GM18861 (cell line): ENCODE results near the gene SH2D3A.

Experiments used
- ATAC-seq: cut with Tn5 transposase; IDR thresholded peaks from one replicate; pipeline ENCODE4 v1.9.1; 2021; ENCODE audit not compliant: unreplicated experiment

SH2D3A gene

DNA sequence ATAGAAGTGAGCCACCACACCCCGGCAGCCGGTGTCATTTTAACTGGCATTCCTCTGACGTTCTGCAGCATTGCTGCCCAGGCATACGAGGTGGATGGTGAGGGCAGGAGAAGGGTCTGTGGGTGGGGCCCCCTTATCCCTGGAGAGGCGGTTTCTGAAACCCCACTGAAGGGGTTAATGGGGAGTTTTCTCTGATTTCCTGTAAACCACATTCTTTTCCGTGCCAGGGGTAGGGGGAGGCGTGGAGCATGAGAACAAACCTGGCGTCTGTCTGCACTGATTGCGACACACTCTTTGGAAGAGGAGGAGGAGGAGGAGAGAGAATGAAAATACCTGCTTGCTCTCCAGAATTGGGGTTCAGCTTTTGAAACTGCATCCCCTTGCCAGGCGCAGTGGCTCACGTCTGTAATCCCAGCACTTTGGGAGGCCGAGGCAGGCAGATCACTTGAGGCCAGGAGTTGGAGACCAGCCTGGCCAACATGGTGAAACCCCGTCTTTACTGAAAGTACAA lies 44.1 kb downstream of the SH2D3A start:
- no peak for ATAC-seq

DNA sequence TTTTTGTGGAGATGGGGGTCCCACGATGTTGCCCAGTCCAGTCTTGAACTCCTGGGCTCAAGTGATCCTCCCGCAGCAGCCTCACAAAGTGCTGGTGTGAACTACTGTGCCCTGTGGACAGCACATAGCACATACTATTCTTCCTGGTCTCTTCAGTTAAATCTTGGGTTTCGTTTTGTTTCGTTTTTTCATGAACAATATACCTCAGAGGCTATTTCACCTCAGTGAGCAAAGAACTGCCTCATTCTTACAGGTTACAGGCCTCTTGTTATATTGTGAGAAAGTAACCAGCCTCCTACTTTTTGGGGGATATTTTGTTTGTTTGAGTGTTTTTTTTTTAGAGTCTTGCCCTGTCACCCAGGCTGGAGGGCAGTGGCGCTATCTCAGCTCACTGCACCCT lies 45.5 kb downstream of the SH2D3A start:
- ATAC-seq = no peak

DNA sequence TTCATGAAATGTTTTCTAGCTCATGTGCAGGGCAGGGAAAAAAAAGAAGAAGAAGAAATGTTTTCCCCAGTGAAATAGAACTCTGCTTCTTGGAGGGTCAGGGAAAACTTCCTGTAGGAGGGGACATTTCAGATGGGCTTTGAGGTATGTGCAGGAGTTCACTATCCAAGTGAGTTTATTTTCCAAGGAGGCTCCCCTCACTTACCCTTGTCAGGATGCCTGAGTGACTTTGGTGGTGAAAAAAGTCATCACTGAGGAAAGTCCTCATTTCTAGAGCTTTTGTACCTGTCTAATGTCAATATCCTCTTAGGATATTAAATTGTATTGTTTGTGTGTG lies 46.1 kb downstream of the SH2D3A start:
- no peak for ATAC-seq

DNA sequence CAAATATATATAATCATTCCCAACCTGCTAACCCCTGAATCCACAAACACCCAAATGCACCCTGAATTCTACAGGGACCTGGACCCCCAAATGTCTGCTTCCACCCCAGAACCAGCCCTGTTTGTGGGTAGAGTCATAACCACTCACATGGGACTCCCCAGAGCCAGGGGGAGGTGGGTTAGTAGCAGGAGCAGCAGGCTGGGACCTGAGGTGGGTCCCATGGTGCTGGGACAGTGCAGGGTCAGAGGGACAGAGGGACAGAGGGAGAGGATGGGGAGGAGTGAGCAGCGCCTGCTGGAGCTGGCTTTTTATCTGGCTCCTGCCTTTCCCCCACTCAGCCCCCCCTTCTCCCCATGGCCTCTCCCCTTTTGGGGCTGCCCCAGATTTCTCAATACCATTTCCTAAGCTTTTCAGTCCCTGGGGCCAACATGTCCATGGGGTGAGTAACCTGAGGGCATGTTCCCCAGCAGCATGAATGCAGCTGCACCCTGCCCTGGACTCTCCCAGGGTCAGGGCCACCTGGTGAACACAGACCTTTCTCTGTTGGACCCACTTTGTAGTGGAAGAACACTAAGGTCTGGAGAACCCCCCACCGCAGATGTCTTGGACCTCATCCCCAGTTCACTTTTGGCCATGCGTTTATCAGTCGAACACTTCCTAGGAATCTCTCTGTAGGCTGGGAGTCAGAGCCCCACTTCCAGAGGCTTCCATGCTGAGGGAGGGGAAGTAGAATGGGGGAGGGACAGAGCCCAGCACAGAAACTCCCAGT lies 46.7 kb downstream of the SH2D3A start, which contains the start of gene C3:
C3 (minus strand) TSS at position 282 of the 769 bp plus-strand sequence; CDS start at position 221, 61 bp downstream.
- ATAC-seq = no peak

DNA sequence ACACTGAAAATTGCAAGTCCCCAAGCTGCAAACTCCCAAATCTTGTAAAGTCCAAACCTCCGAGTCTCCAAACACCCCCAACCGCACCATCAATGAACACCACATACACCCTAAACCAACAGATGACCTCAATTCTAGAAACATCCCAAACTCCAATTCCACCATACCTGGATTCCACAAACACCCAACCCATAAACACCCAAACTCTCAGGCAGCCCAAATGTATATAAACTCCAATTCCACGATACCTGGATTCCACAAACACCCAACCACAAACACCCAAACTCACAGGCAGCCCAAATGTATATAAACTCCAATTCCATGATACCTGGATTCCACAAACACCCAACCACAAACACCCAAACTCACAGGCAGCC lies 47.3 kb downstream of the SH2D3A start:
- ATAC-seq = no peak

DNA sequence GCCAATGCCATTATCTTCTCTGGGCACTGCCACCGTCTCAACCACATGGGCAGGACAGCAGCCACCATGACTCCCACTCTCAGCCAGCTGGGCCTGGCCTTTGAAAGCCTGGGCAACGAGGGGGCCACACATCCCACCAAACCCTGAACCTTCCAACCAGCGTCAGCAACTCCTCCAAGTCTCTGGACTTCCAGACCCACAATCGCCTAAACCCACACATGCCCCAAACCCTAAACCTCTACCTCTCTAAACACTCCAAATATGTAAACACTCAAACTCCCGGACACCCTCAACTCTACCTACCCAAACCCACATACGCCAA lies 47.7 kb downstream of the SH2D3A start:
- no peak for ATAC-seq

DNA sequence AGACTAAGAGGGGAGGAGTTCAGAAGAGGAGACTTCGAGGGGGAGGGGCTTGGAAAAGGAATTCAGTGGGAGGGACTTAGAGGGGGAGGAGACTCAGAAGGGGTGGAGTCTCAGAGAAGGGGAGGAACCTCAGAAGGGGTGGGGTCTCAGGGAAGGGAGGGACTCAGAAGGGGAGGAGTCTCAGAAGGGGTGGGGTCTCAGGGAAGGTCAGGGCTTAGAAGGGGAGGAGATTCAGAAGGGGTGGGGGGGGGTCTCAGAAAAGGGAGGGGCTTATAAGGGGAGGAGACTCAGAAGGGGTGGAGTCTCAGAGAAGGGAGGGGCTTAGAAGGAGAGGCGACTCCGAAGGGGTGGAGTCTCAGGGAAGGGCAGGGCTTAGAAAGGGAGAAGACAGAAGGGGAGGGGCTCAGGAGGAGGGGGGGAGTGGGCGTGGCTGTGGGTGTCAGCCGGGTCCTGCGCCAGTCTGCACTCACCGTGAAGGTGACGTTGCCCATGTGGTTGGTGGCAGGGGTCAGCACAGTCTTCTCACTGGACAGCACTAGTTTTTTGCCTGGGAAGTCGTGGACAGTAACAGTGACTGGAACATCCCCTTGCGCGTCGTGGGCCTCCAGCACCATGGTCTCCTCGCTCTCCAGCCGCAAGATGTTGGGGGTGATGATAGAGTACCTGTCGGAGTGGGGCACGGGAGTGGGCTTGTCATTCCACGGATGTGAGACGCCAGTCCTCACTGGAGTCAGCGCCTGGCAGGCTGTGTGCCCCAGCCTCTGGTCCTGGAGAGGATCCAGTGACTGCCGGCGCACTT lies 48.3 kb downstream of the SH2D3A start:
- ATAC-seq = no peak

DNA sequence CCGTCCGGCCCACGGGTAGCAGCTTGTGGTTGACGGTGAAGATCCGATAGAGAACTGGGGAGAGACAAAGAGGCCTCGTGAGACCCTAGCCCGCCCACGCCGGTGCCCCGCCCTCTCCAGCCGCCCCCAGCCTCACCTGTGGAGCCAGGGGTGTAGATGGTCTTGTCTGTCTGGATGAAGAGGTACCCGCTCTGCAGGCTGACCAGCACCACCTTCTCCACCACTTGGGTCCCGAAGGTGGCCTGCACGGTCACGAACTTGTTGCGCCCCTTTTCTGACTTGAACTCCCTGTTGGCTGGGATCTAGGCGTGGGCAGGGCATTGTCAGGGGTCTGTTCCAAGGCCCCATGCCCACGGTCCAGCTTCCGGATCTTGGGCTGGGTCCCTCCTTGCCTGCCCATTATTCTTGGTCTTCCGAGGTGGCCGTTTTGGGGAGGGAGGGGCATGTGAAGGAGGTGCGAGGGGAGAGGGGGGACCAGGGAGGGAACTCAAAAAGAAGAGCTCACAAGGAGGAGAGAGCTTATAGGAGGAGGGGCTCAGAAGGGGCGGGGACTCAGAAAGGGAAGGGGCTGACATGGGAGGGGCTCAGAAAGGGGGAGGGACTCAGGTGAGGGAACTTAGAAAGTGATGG lies 49.0 kb downstream of the SH2D3A start:
- ATAC-seq = no peak

DNA sequence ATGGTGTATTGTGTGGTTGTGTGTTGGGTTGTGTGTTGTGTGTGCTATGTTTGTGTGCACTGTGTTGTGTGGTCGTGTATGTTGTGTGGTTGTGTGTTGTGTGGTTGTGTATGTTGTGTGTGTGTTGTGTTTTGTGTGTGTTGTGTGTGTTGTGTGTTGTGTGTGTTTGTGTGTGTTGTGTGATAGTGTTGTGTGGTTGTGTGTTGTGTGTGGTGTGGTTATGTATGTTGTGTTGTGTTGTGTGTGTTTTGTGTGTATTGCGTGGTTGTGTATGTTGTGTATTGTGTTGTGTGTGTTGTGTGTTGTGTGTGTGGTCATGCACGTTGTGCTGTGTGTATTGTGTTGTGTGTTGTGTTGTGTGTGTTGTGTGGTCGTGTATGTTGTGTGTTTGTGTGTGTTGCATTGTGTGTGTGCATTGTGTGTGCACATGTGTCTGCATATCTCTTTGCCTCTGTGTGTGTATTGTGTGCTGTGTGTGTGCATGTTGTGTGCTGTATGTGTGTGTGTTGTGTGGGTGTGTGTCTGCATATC lies 49.7 kb downstream of the SH2D3A start:
- no peak for ATAC-seq

DNA sequence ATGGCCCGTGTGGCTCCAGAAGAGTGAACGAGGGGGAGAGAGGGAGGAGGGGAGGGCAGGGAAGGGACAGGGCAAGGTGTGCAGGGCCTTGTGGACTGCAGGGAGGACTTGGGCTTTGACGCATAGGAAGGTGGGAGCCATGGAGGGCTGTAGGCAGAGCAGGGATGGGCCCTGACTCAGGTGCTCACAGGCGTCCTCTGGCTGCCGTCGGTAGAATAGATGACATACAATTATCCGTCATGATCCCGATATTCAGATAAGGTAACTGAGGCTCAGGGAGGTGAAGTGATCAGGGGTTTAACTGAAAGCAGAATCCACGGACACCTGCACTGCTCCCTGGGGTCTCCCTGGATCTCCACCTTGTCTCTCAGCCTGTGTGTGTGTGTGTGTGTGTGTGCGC lies 50.2 kb downstream of the SH2D3A start:
- no peak for ATAC-seq

DNA sequence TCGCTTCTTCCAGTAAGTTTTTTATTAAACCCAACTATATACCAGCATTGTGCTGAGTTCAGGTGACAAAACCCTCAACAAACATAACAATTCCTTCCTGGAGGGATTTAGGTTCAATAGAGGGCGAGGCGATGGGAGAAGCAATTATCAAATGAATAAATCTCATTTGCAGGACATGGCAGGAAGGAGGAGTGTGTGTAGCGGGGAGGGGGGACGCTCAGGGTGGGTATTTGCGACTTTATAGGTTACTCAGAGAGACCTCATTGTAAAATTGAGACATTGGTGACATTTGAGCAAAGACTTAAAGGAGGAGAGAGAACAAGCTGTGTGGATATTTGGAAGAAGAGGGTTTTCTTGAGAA lies 50.6 kb downstream of the SH2D3A start:
- no peak for ATAC-seq

DNA sequence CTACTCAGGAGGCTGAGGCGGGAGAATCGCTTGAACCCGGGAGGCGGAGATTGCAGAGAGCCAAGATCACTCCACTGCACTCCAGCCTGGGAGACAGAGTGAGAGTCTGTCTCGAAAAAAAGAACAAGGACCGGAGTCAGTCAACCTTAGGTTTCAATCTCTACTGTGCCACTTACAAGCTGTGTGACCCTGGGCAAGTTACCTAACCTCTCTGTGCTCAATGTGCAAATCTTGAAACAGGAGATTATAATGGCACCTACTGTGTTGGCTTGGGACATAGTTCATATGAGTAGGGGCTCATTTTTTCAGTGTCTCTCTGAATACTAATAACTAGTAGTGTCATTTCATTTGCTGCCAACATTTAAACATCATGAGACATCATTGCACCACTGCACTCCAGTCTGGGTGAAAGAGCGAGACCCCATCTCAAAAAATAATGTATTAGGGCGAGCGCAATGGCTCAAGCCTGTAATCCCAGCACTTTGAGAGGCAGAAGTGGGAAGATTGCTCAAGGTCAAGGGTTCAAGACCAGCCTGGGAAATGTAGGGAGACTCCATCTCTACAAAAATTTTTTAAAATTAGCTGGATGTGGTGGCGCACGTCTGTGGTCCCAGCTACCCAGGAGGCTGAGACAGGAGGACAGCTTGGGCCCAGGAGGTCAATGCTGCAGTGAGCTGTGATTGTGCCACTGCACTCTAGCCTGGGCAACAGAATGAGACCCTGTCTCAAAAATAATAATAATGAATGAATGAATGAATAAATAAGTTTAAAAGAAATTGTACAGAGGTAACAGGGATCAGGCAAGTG lies 52.3 kb downstream of the SH2D3A start:
- no peak for ATAC-seq

DNA sequence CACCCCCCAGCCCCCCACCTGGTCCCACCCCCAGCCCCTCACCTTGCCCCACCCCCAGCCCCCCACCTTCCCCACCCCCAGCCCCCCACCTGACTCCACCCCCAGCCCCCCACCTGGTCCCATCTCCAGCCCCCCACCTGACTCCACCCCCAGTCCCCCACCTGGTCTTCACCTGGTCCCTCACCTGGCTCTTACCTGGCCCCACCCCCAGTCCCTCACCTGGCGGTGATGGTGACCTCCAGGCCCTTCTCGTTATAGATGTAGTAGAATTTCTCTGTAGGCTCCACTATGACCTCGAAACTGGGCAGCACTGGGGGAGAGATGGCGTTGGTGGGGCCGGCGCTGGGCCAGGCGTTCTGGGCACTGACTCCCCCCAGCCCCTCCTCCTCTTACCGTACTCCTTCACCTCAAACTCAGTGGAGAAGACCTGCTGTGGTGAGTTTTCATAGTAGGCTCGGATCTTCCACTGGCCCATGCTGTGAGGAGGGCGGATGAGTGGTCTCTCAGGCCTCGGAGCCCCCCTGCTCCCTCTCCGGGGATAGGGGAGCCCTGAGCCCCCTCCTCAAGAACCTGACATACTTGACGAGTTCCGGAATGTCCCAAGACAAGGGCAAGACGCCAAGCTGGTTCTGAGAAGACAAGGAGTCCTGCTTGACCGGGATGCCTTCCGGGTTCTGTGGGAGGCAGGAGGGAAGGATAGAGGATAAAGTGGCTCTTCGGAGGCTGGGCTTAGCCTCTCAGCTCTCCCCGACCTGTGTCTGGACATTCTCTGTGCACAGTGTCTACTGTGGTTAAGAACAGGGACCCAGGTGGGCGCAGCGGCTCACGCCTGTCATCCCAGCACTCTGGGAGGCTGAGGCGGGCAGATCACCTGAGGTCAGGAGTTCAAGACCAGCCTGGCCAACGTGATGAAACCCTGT lies 53.2 kb downstream of the SH2D3A start:
- ATAC-seq = no peak

DNA sequence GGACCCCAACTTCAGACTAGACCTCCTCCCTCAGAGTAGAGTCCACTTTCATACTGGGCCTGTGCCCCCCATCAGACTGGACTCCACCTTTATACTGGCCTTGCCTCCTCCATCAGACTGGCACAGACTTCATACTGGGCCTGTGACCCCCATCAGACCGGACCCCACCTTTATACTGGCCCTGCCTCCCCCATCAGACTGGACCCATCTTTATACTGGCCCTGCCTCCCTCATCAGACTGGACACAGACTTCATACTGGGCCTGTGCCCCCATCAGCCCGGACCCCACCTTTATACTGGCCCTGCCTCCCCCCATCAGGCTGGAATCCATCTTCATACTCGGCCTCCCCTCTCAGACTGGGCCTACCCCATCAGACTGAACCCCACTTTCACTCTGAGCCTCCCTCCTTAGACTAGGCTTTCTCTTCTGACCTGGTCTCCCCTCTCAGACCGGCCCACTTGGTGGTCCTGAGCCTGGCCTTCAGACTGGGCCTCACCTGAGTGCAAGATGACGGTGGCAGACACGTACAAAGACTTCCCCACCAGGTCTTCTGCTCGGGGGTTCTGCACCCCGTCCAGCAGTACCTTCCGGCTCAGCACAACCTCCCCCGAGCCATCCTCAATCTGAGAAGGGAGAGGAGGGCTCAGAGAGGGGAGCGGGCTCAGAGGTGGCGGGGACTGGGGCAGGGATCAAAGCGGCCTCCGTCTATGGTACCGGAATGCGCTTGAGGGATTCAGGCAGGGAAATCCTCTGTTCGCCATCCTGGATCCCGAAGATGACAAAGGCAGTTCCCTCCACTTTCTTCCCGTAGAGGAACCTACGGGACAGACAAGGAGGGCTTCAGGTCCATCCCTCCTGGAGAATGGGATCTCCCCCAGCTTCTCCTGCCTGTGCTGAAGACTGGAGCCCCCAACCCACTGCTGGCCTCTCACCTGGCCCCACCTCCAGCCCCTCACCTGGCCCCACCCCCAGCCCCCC lies 54.3 kb downstream of the SH2D3A start:
- no peak for ATAC-seq

DNA sequence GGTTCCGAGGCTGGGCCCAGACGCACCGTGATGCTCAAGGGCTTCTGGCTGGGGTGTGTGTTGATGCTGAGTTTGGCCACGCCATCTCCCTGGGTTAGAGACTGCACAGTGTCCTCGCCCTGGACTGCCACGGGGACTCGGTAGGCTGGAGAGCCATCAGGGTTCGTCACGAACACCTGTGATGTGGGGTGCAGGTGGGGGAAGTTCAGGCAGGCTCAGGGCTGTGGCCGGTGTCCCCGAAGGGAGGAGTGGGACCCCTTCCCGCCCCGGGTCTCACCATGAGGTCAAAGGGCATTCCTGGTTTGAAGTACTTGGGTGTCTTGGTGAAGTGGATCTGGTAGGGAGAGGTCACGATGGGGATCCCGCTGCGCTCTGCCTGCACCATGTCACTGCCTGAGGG lies 55.0 kb downstream of the SH2D3A start:
- no peak for ATAC-seq

DNA sequence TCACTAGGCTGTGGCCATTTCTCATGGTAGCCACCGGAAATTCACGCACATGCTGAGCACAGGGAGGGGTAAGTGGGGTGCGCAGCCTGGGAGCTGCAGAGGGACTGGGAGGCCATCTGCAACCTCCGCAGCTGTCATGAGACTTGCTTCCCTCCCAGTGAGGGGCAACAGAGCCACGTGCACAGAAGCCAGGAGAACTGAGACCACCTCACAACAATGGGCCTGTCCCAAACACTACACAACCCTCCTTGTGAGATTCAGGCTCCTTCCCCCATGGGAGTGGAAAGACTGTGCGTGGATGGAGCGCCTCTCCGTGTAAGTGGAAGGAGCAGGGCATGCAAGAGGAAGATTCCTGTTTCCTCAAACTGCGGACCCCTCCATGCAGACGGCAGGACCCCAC lies 55.6 kb downstream of the SH2D3A start:
- ATAC-seq = no peak

DNA sequence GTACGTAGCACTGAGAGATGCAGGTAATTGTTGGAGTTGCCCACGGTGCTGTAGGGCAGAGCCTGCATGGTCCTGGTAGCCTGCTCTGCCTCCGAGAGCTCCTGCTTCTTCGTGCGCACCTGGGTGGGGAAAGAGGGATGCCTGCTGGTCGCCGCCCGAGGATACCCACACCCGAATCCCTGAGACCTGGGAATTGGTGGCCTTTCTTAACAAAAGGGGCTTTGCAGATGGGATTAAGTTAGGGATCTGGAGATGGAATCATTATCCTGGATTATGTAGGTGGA lies 56.2 kb downstream of the SH2D3A start:
- no peak for ATAC-seq

DNA sequence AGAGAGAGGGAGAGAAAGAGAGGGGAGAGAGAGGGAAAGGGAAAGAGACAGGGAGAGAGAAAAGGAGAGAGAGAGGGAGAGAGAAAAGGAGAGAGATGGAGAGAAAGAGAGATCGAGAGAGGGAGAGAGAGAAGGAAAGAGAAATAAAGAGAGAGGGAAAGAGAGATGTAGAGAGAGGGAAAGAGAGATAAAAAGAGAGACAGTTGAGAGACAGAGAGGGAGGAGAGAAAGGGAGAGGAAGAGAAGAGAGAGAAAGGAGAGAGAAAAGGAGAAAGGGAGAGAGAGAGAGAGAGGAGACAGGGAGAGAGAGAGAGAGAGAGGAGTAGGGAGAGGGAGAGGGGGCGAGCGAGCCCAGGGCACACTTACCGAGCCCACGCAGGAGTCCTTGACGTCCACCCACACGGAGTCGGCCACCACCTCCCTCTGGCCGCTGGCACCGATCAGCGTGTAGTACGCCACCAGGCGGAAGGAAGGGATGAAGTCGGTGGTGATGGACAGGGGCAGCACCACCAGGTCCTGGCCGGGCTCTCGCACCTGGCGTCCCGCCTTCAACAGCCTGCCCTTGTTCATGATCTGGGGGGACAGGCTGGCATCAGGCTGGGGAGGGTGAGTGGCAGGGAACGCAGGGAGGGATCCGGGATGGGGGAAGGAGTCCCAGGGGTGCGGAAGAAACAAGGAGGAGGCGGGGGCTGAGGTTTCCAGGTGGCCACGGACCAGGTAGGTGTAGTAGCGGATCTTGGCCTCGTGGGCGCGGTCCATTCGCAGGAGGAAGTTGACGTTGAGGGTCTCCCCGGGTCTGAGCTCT lies 56.8 kb downstream of the SH2D3A start:
- ATAC-seq = no peak
